ENCODE data around the gene INAFM2.

Gene INAFM2
- 4.1 to 8.6 reads per million in 2 donors for total RNA-seq

DNA sequence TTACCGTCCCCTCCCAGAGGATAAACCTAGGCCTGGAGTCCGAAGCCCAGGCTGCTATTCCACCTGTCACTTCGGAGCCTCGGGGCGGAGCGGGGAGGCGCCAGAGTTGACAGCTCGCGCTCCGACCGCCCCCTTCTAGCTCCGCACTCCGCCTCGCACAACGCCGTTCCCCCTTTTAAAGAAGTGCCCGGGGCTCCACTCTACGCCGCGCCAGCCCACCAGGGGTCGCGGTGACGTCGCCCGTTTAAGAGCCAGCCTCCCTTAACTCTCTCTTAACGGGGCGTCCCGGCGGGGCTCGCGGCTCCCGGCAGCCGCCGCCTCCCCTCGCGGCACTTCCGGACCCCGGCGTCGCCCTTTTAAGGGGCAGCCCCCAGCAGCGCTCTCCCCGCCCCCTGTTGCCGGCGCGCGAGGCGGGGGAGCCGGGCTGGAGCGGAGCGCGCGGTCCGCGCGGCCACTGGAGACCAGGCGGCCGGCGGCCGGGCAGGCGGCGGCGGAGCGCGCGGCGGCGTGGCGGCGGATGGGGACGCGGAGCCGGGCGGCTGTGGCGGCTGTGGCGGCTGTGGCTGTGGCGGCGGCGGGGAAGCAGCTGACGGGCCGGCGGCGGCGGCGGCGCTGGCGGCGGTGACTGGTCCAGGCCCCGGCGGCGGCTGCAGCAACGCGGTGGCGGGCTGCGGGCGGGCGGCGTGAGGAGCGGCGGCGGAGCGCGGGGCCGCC lies at the start of gene INAFM2:
Gene INAFM2 (plus strand): TSS at position 454 of the 714 bp plus-strand sequence. CDS start 364 bp downstream, outside the sequence.
- peak; percentile 83 for DNase-seq

DNA sequence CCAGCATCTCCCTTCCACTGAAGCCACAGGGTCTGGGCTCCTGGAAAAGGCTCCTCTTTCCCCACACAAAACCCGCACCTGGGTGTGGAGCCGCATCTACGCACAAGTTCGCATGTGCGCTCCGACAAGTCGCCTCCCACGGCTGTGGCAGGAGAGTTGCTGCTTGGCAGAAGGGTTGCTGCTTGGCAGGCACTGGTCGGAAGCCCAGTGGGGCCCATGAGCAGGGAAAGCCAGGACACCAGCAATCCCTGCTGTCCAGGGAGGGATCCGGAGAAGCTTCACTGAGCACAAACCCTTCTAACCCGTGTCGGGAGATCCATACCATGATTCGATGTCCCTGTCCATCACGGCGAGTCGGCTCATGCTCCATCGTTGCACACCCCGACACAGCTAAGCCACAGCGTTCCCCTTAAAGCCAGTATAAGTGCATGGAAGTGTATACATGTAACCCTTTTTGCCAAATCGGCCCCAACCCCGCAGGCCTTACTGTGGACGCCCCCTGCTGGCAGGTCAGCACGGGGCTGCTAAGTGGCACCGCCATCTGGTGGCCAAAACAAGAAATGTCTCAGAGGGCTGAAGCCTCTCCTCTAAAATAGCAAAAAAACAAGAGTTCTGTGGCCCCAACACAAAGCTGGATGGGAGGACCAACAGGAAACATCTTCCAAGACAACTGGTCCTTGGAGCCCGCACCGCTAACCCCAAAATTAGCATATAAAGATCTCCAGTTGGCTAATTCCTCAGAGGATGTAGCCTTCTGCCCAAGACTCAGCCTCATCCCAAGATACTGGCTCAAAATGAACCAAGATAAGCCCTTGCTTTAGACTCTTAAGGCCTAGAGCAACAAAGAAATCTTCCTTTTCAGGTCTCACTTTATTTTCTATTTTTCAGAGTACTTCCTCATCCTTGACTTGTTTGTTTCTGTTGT lies 48.9 kb upstream of the INAFM2 start:
- DNase-seq, result peak; percentile 93

DNA sequence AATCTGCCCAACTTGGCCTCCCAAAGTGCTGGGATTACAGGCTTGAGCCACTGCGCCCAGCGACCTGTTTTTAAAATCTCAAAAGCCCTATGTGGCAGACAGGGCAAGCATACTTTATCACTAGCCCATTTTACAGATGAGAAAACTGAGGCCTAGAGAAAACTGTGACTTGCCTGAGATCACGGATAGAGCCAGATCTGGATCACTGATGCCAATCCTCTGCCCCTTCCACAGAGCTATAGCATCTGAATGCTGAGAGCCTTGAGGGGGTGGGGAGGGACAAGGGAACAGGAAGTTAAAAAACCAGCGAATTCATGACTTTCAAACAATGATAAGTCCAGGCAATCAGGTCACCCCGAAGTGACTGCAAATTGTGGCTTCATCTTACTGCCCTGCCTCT lies 48.0 kb upstream of the INAFM2 start:
- no peak for DNase-seq

DNA sequence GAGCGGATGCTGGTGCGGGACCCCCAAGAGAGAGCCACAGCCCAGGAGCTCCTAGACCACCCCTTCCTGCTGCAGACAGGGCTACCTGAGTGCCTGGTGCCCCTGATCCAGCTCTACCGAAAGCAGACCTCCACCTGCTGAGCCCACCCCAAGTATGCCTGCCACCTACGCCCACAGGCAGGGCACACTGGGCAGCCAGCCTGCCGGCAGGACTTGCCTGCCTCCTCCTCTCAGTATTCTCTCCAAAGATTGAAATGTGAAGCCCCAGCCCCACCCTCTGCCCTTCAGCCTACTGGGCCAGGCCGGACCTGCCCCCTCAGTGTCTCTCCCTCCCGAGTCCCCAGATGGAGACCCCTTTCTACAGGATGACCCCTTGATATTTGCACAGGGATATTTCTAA lies 47.5 kb upstream of the INAFM2 start:
- DNase-seq, result no peak

DNA sequence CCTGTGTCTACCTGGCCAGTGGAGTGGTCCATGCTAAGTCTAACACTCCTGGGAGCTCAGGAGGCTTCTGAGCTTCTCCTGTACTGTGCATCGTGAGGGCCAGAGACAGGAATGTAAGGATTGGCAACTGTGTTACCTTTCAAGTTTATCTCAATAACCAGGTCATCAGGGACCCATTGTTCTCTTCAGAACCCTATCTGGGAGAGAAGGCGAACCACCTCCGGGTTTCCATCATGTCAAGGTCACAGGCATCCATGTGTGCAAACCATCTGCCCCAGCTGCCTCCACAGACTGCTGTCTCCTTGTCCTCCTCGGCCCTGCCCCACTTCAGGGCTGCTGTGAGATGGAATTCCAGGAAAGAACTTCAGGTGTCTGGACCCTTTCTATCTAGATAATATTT lies 46.6 kb upstream of the INAFM2 start:
- no peak for DNase-seq

DNA sequence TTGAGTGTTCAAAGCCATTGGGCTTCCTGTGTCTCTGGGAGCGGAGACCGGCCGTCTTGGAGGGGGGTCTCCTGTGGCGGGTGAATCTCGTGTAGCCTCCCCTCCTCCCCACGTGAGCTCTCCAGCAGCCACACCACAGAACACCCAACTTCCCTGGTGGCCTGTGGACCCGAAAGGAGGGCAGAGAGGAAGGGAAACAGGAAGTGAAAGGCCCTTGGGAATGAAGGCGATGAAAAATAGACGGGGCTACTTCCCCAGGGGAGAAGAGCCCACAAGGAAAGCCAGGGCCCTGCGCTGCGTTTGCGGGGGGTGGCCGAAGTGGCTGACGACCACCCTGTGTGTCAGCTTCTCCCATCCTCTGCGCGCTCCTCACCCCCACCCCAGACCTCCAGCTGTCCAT lies 46.0 kb upstream of the INAFM2 start:
- DNase-seq, result no peak

DNA sequence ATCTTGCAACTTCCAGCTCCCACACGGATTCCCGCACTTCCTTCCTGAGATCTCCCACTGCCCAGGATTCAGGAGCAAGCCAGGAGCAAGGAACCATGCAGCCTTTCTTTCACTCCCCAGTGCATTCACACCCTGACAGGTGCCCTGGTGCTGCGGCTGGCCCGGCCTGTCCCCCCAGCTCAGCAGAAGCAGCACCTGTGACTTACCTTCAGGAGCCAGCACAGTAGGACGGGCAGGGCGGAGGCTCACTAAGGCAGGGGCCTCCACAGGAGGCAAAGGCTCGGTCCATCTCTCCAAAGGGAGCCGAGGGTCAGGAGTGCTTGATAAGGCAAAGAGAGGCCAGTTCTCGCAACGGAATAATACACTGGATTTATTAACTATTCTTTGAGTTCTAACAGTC lies 45.5 kb upstream of the INAFM2 start:
- DNase-seq, result no peak

DNA sequence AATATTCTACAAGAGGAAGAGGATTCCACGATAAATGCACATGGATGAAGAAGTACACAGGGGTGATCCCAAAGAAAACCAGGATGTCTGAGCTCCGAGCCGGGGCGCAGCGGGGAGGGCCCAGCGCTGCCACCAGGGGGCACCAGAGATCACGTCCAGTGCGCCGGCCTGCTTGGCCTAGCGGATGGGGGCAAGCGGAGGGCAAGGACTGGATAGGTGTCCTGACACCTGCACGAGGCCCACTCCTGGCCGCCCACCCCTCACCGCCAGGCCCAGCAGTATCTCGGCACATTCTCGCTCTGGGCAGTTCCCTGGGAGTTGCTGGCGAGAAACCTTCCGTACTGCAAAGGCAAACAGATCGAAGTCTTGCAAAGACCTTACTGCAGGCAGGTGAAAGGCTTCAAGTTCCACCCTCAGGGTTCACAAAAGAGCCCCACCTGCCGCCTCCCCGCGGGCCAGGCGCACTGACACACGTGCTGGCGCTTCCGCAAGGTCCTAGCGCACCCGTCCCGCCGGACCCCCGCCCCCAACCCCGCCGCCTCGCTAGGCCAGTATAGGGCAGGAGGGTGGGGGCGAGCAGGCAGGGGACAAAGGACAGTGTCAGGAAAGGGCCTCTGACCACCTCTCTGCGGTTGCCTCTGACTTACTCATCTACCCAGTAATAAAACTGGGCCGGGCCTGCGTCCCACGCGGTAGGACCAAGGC lies 43.9 kb upstream of the INAFM2 start:
- DNase-seq, result peak; percentile 76

DNA sequence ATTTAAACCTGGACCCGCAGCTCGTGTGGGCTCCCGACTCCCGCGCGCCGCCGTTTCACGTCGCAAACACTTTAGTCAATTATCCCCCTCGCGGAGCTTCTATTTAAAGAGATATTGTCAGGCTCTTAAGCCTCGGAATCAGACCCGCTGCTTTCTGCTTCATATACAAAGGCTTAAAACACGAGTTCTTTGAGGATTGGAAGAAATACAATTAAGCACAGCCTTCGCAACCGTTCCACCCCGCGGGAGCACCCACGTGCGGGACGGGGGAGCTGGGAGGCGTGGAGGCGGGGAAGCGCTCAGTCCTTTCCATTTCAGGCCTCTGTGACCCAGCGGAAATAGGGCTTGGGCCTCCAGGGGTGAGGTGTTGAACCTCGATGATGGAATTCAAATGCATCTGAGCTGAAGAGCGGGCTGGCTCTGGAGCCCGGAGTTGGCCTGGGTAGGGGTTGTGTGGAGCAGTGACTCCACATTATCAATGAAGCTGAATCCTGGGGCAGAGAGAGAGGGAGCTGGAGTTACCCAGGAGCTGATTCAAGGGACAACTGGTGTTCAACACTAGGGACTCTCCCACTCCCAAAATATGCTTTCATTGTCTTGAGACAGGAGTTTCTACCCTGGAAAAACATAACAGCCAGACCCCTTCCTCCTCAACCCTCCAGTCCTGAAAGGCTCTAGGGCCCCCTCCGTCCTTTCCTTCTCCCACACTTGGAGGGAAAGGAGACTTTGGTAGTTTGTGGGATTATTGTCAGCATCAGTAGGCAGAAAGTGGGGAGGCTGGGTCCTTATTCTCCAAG lies 43.0 kb upstream of the INAFM2 start:
- no peak for DNase-seq

DNA sequence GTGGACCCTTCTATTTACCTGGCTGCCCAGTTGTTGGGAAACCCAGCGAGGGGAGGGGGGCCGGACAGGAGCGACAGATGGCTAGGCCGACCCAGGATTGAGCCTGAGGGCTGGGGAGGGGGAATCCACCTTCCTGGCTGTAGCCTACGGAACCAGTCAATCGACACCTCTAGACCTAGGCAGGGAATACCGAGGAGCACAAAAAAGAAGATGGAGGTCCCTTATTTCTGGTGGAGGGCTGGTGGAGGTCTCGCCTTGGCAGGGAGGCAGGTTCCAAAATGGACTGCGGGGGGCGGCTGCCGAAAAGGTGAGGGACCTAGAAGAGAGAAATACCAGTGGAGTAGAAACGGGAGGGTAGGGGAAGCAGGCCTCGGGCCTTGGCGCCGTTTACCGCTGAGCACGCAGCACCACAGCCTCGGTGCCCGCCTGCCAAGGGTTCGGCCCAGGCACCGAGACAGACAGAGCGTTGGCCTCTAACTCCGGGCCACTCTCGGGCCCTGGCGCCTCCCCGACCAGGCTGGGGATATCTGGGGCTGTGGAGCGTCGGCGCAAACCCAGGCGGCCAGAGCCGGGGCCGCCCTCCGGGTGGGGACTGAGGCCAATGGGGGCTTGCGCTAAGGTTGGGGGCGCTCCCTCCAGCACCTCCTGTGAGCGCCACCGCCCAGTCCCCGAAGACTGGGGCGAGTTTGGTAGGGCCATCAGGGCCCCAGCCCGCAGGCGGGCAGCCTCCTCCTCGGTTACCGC lies 42.3 kb upstream of the INAFM2 start:
- no peak for DNase-seq

DNA sequence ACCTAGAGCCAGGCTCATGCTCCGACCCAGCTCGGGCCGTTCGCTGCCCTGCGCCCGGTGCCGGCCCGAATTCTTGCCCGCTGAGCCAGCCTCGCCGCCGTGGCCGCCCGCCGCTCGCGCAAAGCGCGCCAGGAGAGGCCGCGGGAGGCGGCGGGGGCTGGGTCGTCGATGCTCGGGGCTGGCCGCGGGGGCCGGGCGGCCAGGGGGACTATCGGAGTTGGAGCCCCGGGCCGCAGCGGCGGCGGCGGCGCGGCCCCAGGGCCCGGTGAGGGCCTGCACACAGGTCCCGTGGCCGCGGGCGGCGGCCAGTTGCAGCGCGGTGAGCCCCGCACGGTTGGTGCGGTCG lies 41.7 kb upstream of the INAFM2 start:
- DNase-seq, result no peak

DNA sequence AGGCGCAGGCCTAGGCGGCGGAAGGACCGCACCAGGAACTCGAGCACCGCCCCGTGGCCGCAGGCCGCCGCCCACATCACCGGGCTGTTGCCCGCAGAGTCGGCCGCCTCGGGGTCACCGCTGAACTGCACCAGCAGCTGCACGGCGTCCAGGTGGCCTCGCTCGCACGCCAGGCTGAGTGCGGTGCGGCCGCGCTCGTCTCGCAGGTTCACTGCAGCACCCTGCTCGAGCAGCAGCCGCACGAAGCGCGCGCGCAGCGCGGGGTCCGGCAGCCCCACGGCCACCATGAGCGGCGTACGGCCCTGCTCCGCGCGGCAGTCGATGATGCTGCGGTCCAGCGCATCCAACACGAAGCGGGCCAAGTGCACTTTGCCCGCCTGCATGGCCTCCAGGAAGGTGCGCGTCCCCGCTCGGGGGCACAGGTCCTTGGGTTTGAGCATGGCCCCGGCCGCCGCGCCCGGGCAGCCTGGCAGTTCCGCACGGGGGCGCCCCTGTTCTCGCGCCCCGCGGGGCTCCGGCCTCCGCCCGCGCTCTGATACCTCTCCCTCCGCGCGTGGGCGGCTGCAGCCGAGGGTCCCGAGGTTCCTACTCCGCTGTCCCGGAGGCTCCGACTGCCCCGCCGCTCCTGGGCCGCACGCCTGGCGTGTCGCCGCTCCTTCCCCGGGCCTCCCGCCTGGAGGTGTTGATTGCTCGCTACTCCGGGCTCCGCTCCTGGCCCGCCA lies 41.2 kb upstream of the INAFM2 start:
- peak; percentile 36 for DNase-seq

DNA sequence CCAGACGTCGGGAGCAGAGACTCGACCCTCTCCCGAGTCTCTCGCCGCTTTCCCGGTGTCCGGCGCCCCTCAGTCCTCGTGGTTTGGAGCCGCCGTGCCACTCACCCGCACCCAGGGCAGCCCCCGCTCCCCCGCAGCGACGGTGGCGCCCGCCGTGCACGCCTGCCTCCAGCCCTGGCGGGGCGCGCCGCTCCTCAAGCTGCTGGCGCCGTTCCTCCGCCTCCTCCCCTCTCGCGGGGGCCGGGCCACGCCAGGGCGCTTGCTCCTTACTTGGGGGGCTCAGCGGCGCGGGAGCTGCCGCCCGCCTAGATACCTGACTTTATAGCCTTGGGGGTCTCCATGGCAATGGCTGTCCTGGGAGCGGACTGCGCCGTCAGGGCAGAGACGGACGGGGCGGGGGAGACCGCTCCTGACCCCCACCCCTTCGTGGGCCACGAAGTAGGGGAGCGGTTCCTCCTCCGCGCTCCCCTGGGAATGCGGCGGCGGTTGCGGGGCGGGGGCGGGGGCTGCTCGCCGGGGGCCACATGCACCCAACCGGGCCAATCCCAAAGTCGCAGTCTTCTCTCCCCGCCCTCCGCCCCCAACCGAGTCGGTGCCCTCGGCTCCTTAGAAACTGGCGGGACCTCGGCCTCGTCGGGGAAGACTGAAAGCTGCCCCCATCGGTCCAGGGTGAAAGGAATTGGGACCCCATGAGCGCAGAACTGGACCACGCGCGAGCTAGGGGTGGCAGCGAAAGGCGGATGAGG lies 40.5 kb upstream of the INAFM2 start, which contains the start of gene ANKRD63:
Gene ANKRD63 (minus strand): TSS at position 196 of the 746 bp plus-strand sequence. CDS start 478 bp downstream, outside the sequence.
- peak; percentile 29 for DNase-seq

DNA sequence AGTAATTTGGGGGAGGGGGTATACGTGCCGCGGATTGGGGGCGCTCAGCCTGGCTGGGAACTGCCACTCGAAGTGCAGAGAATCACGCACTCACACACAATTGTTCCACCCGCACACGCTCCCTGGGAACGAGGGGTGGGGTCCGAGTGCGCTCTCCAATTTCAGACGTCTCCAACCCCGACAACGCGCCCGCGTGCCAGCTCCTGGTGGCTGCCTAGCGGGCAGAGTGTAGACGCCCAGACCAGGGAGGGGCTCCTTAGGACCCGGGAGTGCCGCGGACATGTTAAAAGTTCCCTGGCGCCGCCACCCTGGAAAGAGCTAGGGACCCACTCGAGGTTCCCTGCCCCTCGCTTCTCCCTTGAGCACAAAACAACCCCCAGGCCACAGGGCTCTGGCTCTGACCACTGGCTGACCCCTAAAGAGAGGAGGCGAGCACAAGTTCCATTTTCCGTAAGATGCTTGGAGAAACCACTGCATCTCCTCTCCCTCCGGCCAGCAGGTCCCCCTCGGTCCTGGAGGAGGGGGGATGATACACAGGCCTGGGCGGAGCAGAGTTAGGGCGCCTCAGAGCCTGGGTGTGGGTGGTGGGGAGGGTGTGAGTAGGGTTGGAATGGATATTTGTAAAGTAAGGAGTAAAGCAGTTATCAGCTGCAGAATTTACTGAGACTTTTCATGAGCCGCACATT lies 39.7 kb upstream of the INAFM2 start:
- DNase-seq, result no peak

DNA sequence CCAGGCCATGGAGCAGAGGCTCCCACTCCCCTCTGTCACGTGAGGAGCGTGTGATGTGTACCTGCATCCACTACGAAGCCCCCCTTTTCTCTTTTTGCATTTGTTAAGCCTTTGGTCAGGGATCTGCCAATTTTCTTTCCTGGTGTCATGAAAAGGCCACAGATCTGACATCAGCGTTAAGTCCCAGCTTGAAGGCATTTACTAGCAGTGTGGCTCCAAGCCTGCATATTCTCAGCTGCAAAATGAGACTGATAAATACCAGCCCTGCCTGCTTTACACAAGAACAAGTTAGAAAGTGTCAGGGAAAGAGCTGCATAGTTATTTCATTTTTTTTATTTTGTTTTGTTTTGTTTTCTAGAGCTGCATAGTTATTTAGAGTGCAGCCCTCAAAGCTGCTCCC lies 38.3 kb upstream of the INAFM2 start:
- DNase-seq, result no peak

DNA sequence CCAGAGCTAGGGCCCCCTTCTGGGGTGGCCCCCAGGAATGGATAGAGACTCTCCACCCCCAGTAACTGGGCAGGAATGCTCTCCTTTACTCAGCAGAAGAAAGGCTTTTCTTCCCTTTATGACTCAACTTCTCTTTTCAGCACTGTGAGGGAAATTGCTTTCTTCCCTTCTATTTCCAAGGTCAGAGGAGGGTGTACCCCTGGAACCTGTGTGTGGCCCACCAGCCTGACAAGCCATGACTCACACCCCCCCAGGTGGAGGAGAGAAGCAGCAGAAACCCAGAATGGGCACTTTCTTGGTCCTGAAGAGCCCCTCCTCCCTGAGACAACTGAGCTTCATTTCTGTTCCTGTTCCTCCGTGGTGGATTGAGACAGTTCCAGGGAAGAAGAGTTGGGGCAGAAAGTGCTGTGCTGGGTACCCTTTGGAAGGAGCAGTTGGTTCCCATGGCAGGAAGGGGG lies 37.9 kb upstream of the INAFM2 start:
- no peak for DNase-seq

DNA sequence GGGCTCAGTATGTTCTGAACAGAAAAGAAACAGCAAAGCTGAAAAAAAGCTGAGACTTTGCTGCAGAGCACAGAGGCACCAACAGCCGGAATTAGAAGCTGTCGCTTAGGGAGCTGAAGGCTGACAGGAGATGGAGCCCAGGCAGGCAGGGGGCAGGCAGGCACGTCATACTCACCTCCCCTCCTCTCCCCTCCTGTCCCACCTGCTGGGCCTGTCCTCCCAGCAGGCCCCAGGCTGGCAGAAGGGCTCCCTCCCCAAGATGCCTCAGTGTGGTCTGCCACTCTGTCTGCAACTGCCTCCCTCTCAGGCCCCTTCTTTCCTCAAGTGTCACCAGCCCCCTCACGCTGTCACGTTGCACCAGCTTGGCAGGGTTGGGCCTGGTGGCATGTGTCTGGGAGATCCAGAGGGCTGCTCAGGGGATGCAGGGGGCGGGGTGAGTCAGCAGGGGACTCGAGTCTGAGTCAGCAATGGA lies 37.4 kb upstream of the INAFM2 start:
- DNase-seq, result no peak

DNA sequence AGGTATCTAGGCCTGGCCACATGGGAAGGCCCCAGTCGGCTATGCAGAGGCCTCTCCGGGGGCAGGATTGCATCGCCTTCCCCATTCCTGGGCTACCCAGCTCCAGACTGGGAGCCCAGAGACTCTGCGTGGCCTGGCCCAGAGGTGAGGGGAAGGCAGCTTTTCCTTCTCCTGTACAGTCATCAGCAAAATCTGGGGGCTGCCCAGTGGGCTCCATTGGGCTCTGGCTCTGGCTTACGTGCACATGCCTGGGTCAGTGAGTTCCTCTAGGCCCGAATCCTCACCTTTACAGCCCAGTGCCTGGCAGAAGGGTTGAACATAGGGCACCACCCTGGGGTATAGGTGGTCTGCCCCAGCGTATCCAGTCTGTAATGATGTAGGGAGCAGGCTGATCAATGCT lies 36.7 kb upstream of the INAFM2 start:
- no peak for DNase-seq

DNA sequence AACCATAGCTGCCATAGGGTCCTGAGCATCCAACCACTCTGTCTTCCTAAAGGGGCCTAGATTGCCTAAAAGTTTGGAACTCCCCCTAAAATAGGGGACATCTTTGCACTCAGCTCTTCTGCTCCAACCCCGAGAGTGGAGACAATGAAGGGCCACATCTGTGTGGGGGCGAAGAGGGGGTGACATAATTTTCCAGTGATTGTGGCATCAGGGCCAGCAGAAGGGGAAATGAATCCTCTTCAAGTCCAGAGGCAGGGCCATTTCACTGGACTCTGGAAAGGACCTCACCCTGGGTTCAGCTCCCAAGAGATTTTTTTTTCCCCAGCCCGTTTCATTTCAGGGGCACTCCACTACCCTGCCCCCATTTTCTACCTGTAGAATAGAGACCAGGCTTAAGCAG lies 36.0 kb upstream of the INAFM2 start:
- DNase-seq, result no peak
